Measurements from ENCODE around the gene SIPA1L3.

SIPA1L3 gene

DNA sequence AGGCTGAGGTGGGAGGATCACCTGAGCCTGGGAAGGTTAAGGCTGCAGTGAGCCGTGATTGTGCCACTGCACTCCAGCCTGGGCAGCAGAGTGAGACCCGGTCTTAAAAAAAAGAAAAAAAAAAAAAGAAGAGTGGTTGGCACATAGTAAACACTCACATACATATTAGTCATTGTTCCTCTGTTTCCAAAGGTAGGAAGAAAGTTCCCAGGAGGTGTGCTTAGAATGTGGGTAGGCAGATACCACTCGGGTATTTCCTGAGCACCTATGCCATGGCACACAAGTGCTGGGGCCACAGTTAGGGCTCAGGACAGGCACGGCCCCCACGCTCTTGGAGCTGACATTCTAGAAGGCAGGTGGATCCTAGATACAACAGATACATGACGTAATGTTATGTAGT lies 41.4 kb downstream of the SIPA1L3 start:
- H4K20me1 ChIP-seq (ENCODE audit: insufficient read depth): no peaks in the 10 kb centered on the region
- H3K4me3 ChIP-seq (IDR thresholded peaks at IDR 0.05; ENCODE audit: insufficient read depth, low read depth, low read length): no peak overlapping the region
- H2AFZ ChIP-seq (ENCODE audit: low read depth): no peak overlapping the region
- no peak overlapping the region for H3K9ac ChIP-seq
- no peak overlapping the region for H3K27ac ChIP-seq
- H3K4me1 ChIP-seq (ENCODE audit: low read depth, poor library complexity, severe bottlenecking): no peaks in the 10 kb centered on the region
- no peaks in the 10 kb centered on the region for H3K27me3 ChIP-seq (ENCODE audit: insufficient read depth, low read depth)
- no peak overlapping the region for H3K4me2 ChIP-seq
- H3K36me3 ChIP-seq (ENCODE audit: insufficient read depth): no peaks in the 10 kb centered on the region
- TF ChIP-seq CTCF (conservative IDR thresholded peaks at IDR 0.05; ENCODE audit: low read depth, low read length): no peak
- no peaks in the 10 kb centered on the region for H3K79me2 ChIP-seq (ENCODE audit: insufficient read depth, low read depth)

- Histone ChIP-seq H4K20me1 (ENCODE audit: insufficient read depth) (no peaks in the 10 kb centered on the region), H3K4me2 (no peak overlapping the region), H3K4me1 (ENCODE audit: low read depth, poor library complexity, severe bottlenecking) (no peaks in the 10 kb centered on the region), H2AFZ (ENCODE audit: low read depth) (no peak overlapping the region), H3K4me3 (IDR thresholded peaks at IDR 0.05; ENCODE audit: insufficient read depth, low read depth, low read length) (no peak overlapping the region), H3K27ac (no peak overlapping the region), H3K79me2 (ENCODE audit: insufficient read depth, low read depth) (no peaks in the 10 kb centered on the region), H3K27me3 (ENCODE audit: insufficient read depth, low read depth) (no peaks in the 10 kb centered on the region), H3K36me3 (ENCODE audit: insufficient read depth) (no peaks in the 10 kb centered on the region), H3K9ac (no peak overlapping the region)
- no peak for TF ChIP-seq CTCF (conservative IDR thresholded peaks at IDR 0.05; ENCODE audit: low read depth, low read length)
Observed at GRCh38 chr19:37950471-37951175, 43.6 kb downstream of the SIPA1L3 start.

- Histone ChIP-seq H3K4me2 (no peak overlapping the region), H2AFZ (ENCODE audit: low read depth) (no peak overlapping the region), H4K20me1 (ENCODE audit: insufficient read depth) (no peaks in the 10 kb centered on the region), H3K27ac (no peak overlapping the region), H3K36me3 (ENCODE audit: insufficient read depth) (no peaks in the 10 kb centered on the region), H3K79me2 (ENCODE audit: insufficient read depth, low read depth) (no peaks in the 10 kb centered on the region), H3K9ac (no peak overlapping the region), H3K4me3 (IDR thresholded peaks at IDR 0.05; ENCODE audit: insufficient read depth, low read depth, low read length) (no peak overlapping the region), H3K27me3 (ENCODE audit: insufficient read depth, low read depth) (no peaks in the 10 kb centered on the region), H3K4me1 (ENCODE audit: low read depth, poor library complexity, severe bottlenecking) (no peaks in the 10 kb centered on the region)
- TF ChIP-seq CTCF (conservative IDR thresholded peaks at IDR 0.05; ENCODE audit: low read depth, low read length): no peak
Observed at GRCh38 chr19:37951816-37952210, 44.8 kb downstream of the SIPA1L3 start.

DNA sequence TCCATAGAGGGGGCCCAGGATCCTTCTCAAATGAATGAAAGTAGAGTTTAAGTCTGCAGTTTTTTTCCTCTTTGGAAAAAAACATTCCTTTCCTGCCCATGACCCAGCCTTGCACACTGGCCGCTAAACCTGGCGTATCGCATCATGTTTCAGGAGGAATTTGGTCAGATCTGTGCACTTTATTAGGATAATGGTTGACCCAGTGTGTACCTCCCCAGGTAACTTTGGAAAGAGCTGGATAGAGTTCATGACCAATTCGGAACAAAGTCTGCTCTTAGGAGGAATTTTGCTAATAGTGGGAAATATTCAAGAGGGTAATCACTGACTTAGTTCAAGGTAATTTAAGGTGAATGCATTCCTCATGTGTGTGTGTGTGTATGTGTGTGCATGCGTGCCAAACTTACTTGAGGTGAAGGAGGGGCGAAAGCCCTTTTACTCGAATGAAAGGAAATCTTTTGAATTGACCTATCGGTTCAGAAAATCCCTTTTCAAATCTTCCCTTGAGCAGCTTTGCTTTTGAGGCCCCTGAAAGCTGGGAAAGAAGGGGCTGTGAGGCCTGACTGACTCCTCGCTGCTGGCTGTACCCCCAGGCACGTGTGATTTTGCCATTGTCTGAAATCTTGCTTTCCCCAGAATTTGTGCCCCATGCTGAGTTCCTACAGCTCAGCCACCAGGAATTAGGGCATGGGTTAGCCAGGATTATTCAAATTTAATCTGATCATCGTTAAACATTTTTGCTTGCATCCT lies 46.3 kb downstream of the SIPA1L3 start:
- H3K4me1 ChIP-seq (ENCODE audit: low read depth, poor library complexity, severe bottlenecking): no peaks in the 10 kb centered on the region
- H3K27me3 ChIP-seq (ENCODE audit: insufficient read depth, low read depth): no peaks in the 10 kb centered on the region
- H4K20me1 ChIP-seq (ENCODE audit: insufficient read depth): no peaks in the 10 kb centered on the region
- no peaks in the 10 kb centered on the region for H3K36me3 ChIP-seq (ENCODE audit: insufficient read depth)
- H3K79me2 ChIP-seq (ENCODE audit: insufficient read depth, low read depth): no peaks in the 10 kb centered on the region
- H3K9ac ChIP-seq: no peak overlapping the region
- no peak overlapping the region for H2AFZ ChIP-seq (ENCODE audit: low read depth)
- H3K4me2 ChIP-seq: no peak overlapping the region
- no peak overlapping the region for H3K4me3 ChIP-seq (IDR thresholded peaks at IDR 0.05; ENCODE audit: insufficient read depth, low read depth, low read length)
- TF ChIP-seq CTCF (conservative IDR thresholded peaks at IDR 0.05; ENCODE audit: low read depth, low read length): no peak
- H3K27ac ChIP-seq: no peak overlapping the region

Measured in KMS-11 (cell line).